H9 (cell line): Measurements from ENCODE around the gene CSTF1. TPM values are rescaled to one million over a fixed set of nuclear protein-coding genes. Genes with fewer than 3 reads are reported as not detected.

Source experiments
- DNase-seq: peaks from one replicate; pipeline ENCODE4 v3.0.0-alpha.2; 2017
- H2AFZ ChIP-seq: one replicate; pipeline ENCODE4 v1.6.1; 2013; ENCODE audit warnings: mild to moderate bottlenecking, low read length, control low read depth, moderate library complexity
- H2AK5ac ChIP-seq: 2 replicates; pipeline ENCODE4 v1.6.1; 2013; ENCODE audit warnings: low read length, control low read depth, mixed read lengths; ENCODE audit not compliant: insufficient read length
- H2BK120ac ChIP-seq: one replicate; pipeline ENCODE4 v1.6.1; 2013; ENCODE audit warnings: low read depth, mild to moderate bottlenecking, low read length, control low read depth, inconsistent platforms; ENCODE audit not compliant: poor library complexity, severe bottlenecking
- H2BK12ac ChIP-seq: 2 replicates; pipeline ENCODE4 v1.6.1; 2013; ENCODE audit warnings: low read length, control low read depth, mixed read lengths, low read depth; ENCODE audit not compliant: insufficient read length
- H2BK15ac ChIP-seq: 2 replicates; pipeline ENCODE4 v1.6.1; 2013; ENCODE audit warnings: low read depth, low read length, control low read depth
- H2BK20ac ChIP-seq: one replicate; pipeline ENCODE4 v1.6.1; 2013; ENCODE audit warnings: low read depth, mild to moderate bottlenecking, low read length, control low read depth, inconsistent platforms; ENCODE audit not compliant: poor library complexity, severe bottlenecking
- H2BK5ac ChIP-seq: 2 replicates; pipeline ENCODE4 v1.6.1; 2013; ENCODE audit warnings: low read length, control low read depth, mixed read lengths; ENCODE audit not compliant: insufficient read length
- H3K14ac ChIP-seq: 2 replicates; pipeline ENCODE4 v1.6.1; 2013; ENCODE audit warnings: low read length, control low read depth; ENCODE audit not compliant: insufficient read depth
- H3K18ac ChIP-seq: 2 replicates; pipeline ENCODE4 v1.6.1; 2013; ENCODE audit warnings: low read depth, mild to moderate bottlenecking, mixed read lengths, low read length, control low read depth; ENCODE audit not compliant: insufficient read length
- H3K23ac ChIP-seq: 2 replicates; pipeline ENCODE4 v1.6.1; 2013; ENCODE audit warnings: low read length, control low read depth, mixed read lengths, low read depth; ENCODE audit not compliant: insufficient read length
- H3K23me2 ChIP-seq: 2 replicates; pipeline ENCODE4 v1.6.1; 2013; ENCODE audit warnings: low read depth, mild to moderate bottlenecking, mixed read lengths, low read length, control low read depth; ENCODE audit not compliant: insufficient read length, poor library complexity, severe bottlenecking
- H3K27ac ChIP-seq: 2 replicates; pipeline ENCODE4 v1.5.1; 2013; ENCODE audit warnings: low read length, control low read depth, mixed read lengths, low read depth; ENCODE audit not compliant: insufficient read length
- H3K27me3 ChIP-seq: 2 replicates; pipeline ENCODE4 v1.6.1; 2013; ENCODE audit warnings: low read length, control low read depth, inconsistent platforms; ENCODE audit not compliant: insufficient read depth
- H3K4ac ChIP-seq: 2 replicates; pipeline ENCODE4 v1.6.1; 2013; ENCODE audit warnings: low read depth, mild to moderate bottlenecking, control low read depth, inconsistent platforms, low read length, moderate library complexity
- H3K4me1 ChIP-seq: 2 replicates; pipeline ENCODE4 v1.6.1; 2013; ENCODE audit warnings: low read length, control low read depth, inconsistent platforms; ENCODE audit not compliant: insufficient read depth
- H3K4me2 ChIP-seq: 2 replicates; pipeline ENCODE4 v1.6.1; 2013; ENCODE audit warnings: low read length, control low read depth, mixed read lengths; ENCODE audit not compliant: insufficient read length, insufficient read depth
- H3K56ac ChIP-seq: 2 replicates; pipeline ENCODE4 v1.6.1; 2013; ENCODE audit warnings: low read depth, mild to moderate bottlenecking, mixed read lengths, low read length, control low read depth; ENCODE audit not compliant: insufficient read length
- H3K79me1 ChIP-seq: 2 replicates; pipeline ENCODE4 v1.6.1; 2013; ENCODE audit warnings: low read depth, mild to moderate bottlenecking, moderate library complexity, low read length, control low read depth, inconsistent platforms; ENCODE audit not compliant: insufficient read depth, poor library complexity, severe bottlenecking
- H3K79me2 ChIP-seq: 2 replicates; pipeline ENCODE4 v1.6.1; 2013; ENCODE audit warnings: low read length, control low read depth, inconsistent platforms; ENCODE audit not compliant: insufficient read depth
- H3K9ac ChIP-seq: 2 replicates; pipeline ENCODE4 v1.6.1; 2013; ENCODE audit warnings: low read length, control low read depth, mixed read lengths; ENCODE audit not compliant: insufficient read length; ENCODE audit errors: extremely low read depth
- H3K9me3 ChIP-seq: one replicate; pipeline ENCODE4 v1.6.1; 2013; ENCODE audit warnings: low read depth, low read length, inconsistent platforms; ENCODE audit not compliant: control insufficient read depth
- H3T11ph ChIP-seq: one replicate; pipeline ENCODE4 v1.6.1; 2013; ENCODE audit warnings: mild to moderate bottlenecking, low read length, control low read depth, inconsistent platforms
- H4K20me1 ChIP-seq: one replicate; pipeline ENCODE4 v1.6.1; 2013; ENCODE audit not compliant: control insufficient read depth, insufficient read length, insufficient read depth
- H4K5ac ChIP-seq: 2 replicates; pipeline ENCODE4 v1.6.1; 2013; ENCODE audit warnings: low read depth, mild to moderate bottlenecking, mixed read lengths, low read length, control low read depth; ENCODE audit not compliant: insufficient read length
- H4K8ac ChIP-seq: replicated peaks from 2 replicates; pipeline ENCODE4 v1.6.1; 2013; ENCODE audit warnings: low read length, control low read depth, mixed read lengths, low read depth; ENCODE audit not compliant: insufficient read length
- H4K91ac ChIP-seq: 2 replicates; pipeline ENCODE4 v1.6.1; 2013; ENCODE audit warnings: low read depth, mild to moderate bottlenecking, moderate library complexity, mixed read lengths, low read length, control low read depth; ENCODE audit not compliant: insufficient read length
- H3K27ac Mint-ChIP-seq, 3 experiments: 2 replicates in 2 of 3; 3 replicates in 1 of 3; pipeline ENCODE4 v1.8.0; 2020 to 2021; ENCODE audit warnings: mixed read lengths in 3 of 3, mild to moderate bottlenecking in 1 of 3, moderate library complexity in 1 of 3
- H3K27me3 Mint-ChIP-seq: 2 replicates; pipeline ENCODE4 v1.8.0; 2021; ENCODE audit warnings: low read depth, mild to moderate bottlenecking, moderate library complexity, mixed read lengths
- H3K36me3 Mint-ChIP-seq, 3 experiments: 2 replicates in 2 of 3; 3 replicates in 1 of 3; pipeline ENCODE4 v1.8.0; 2020 to 2021; ENCODE audit warnings: low read depth in 3 of 3, mixed read lengths in 3 of 3; ENCODE audit not compliant: insufficient read depth in 1 of 3
- H3K4me1 Mint-ChIP-seq, 2 experiments: 2 replicates each; pipeline ENCODE4 v1.8.0; 2020; ENCODE audit warnings: mixed read lengths in 2 of 2
- H3K4me3 Mint-ChIP-seq, 2 experiments: 2 replicates in 1 of 2; 3 replicates in 1 of 2; pipeline ENCODE4 v1.8.0; 2020 to 2021; ENCODE audit warnings: mild to moderate bottlenecking in 2 of 2, mixed read lengths in 2 of 2, moderate library complexity in 1 of 2
- H3K9me3 Mint-ChIP-seq, 2 experiments: 2 replicates in 1 of 2; 3 replicates in 1 of 2; pipeline ENCODE4 v1.8.0; 2020; ENCODE audit warnings: mild to moderate bottlenecking in 2 of 2, mixed read lengths in 2 of 2, moderate library complexity in 1 of 2
- WGBS: extraction: QIAGEN DNeasy Blood & Tissue Kit; methylation state at CpG from one replicate; pipeline ENCODE4 v1.1.7; 2013; ENCODE audit warnings: missing lambda C conversion rate, low lambda C conversion rate, mixed read lengths; ENCODE audit not compliant: insufficient read length; ENCODE audit errors: extremely low coverage; 5-methylcytosine and 5-hydroxymethylcytosine counted together
- total RNA-seq: library from RNA; stranded (reverse); gene quantifications from 2 replicates; pipeline ENCODE4 v1.2.1, GENCODE V29; 2021
- TF ChIP-seq, protein P1 (sequence below): fragments of 200-600 bp; sonication (generic); conservative IDR thresholded peaks from 3 replicates; pipeline ENCODE4 v1.8.0; 2021; ENCODE audit warnings: antibody characterized with exemption, mild to moderate bottlenecking

The CSTF1 gene
- total RNA-seq, 1 experiment from 2014 or later, result 72.9 TPM

DNA sequence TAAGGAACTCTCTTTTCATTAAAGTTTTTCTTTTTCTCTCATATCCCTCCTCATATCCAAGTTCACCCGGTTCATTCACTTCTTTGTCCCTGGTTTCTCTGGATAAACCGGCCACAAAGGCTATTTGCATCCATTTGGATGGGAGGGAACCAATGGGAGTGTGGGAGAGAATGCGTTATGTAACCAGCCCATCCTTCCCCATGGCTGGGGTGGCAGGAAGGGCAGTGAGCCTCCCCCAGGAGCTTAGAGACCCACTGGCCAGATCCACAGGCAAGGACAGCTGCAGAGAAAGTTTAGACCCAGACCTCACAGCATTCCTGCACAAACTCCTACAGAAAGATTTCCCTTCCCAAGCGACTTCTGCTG, 30.4 kb downstream of the CSTF1 start:
- H4K91ac ChIP-seq, result no peak overlapping the region
- no peak overlapping the region for H2AK5ac ChIP-seq
- no peak overlapping the region for H2AFZ ChIP-seq
- H3K27ac ChIP-seq, result no peak overlapping the region
- Mint-ChIP-seq H3K4me3 (no peak overlapping the region), H3K27me3 (peaks cover 84% of the 10 kb centered on the region), H3K27ac (no peak overlapping the region), H3K4me1 (peaks cover 9 to 10% of the 10 kb centered on the region in 2 experiments), H3K9me3 (no peaks in the 10 kb centered on the region), H3K36me3 (no peaks in the 10 kb centered on the region)
- H4K5ac ChIP-seq, result no peak overlapping the region
- H3K79me2 ChIP-seq, result no peaks in the 10 kb centered on the region
- no peaks in the 10 kb centered on the region for H3K9me3 ChIP-seq
- H3K56ac ChIP-seq, result no peak overlapping the region
- no peak overlapping the region for H3K14ac ChIP-seq
- H4K20me1 ChIP-seq, result no peaks in the 10 kb centered on the region
- H3K4me1 ChIP-seq, result no peaks in the 10 kb centered on the region; the same call in 1 of the 2 replicates
- H2BK120ac ChIP-seq, result no peak overlapping the region
- no peak overlapping the region for H2BK12ac ChIP-seq
- no peak overlapping the region for H3K23ac ChIP-seq
- no peak overlapping the region for H3K4me2 ChIP-seq
- H2BK20ac ChIP-seq, result no peak overlapping the region
- H3K27me3 ChIP-seq, result no peaks in the 10 kb centered on the region; the same call in 1 of the 2 replicates
- H2BK5ac ChIP-seq, result no peak overlapping the region
- no peak overlapping the region for H4K8ac ChIP-seq
- no peak overlapping the region for H3T11ph ChIP-seq
- no peak for DNase-seq
- H3K23me2 ChIP-seq, result no peaks in the 10 kb centered on the region
- TF ChIP-seq, protein P1, sequence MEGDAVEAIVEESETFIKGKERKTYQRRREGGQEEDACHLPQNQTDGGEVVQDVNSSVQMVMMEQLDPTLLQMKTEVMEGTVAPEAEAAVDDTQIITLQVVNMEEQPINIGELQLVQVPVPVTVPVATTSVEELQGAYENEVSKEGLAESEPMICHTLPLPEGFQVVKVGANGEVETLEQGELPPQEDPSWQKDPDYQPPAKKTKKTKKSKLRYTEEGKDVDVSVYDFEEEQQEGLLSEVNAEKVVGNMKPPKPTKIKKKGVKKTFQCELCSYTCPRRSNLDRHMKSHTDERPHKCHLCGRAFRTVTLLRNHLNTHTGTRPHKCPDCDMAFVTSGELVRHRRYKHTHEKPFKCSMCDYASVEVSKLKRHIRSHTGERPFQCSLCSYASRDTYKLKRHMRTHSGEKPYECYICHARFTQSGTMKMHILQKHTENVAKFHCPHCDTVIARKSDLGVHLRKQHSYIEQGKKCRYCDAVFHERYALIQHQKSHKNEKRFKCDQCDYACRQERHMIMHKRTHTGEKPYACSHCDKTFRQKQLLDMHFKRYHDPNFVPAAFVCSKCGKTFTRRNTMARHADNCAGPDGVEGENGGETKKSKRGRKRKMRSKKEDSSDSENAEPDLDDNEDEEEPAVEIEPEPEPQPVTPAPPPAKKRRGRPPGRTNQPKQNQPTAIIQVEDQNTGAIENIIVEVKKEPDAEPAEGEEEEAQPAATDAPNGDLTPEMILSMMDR, result no peak
- no CpG with 5 or more reads among the region's 4 CpGs for WGBS
- no peak overlapping the region for H3K4ac ChIP-seq
- H2BK15ac ChIP-seq, result no peak overlapping the region
- no peak overlapping the region for H3K9ac ChIP-seq
- H3K18ac ChIP-seq, result no peak overlapping the region
- no peaks in the 10 kb centered on the region for H3K79me1 ChIP-seq
